Embryonic facial prominence (tissue), 1 donor: ENCODE measurements around the gene VSIG8.

Source experiments
- DNase-seq: peaks from one replicate; pipeline ENCODE4 v3.0.0-alpha.2; 2016; ENCODE audit errors: extremely low spot score

VSIG8 gene

GRCh38 chr1:159856576-159856975 is 5.9 kb downstream of the VSIG8 start:
- no peak for DNase-seq

GRCh38 chr1:159855709-159856108 is 6.7 kb downstream of the VSIG8 start:
- no peak for DNase-seq

- peak; percentile 32 for DNase-seq
Measured at GRCh38 chr1:159854693-159855192, 7.7 kb downstream of the VSIG8 start.

DNA sequence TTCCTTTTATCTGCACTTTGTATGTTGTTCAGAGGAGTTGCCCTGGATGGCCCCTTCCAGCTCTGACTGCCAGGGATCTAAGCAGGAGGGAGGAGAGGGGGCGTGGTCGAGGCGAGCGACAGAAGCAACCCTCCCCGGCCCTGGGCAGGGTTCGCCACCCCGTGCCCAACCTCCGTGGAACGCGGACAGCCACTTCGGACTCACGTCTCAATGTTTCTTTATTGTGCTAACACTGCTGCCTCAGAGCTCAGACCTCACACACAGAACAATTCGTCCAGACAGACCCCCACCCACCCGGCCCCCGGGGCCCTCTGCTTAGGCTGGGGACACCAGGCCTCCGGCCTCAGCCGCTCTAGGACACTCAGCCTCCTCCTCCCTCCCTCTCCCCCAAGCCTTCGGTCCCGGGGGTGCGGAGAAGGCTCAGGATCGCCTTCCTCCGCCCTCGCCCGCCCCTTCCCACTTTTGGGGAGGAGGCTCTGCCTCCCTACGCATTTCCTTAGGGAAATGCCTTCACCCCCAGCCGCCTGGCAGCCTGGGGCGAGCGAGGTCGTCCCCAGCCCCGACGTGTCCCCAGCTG is 8.3 kb downstream of the VSIG8 start:
- DNase-seq: no peak

GRCh38 chr1:159853417-159854115 is 8.9 kb downstream of the VSIG8 start:
- no peak for DNase-seq

GRCh38 chr1:159851407-159851806 is 11.1 kb downstream of the VSIG8 start:
- no peak for DNase-seq

DNA sequence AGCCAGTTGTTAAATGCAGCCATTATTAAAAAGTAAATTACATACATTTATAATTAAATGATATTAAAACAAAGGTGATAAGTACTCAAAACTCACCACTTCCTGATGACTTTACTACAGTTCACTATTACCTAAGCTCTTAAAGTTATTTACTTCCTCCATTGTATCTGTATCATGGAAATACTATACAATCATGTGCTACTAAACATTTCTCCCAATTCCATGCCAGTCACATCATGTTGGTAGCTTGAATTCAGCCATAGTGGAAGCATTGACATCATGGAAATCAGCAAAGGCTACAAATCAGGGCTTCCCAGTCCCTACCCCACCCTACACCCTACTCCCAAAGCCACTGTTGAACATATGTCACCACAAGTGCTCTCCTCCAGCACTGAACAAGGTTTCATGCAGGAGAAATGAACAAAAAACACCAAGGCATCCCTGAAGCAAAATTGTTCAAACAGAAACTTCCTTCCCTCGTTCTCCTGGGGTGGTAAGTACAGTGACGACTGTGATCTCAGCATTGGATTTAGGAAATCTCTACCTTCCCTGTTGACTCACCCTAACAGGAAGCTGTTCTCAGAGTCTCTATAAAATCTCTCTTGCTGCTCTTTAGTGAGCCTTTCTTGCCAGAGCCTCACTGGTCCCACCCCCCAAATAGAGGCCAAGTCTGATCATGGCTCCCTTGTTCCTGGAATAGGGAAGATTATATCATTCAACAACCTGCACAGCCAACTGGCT is 12.7 kb downstream of the VSIG8 start:
- DNase-seq: no peak

- DNase-seq: no peak
Measured at GRCh38 chr1:159848326-159848725, 14.1 kb downstream of the VSIG8 start.

DNA sequence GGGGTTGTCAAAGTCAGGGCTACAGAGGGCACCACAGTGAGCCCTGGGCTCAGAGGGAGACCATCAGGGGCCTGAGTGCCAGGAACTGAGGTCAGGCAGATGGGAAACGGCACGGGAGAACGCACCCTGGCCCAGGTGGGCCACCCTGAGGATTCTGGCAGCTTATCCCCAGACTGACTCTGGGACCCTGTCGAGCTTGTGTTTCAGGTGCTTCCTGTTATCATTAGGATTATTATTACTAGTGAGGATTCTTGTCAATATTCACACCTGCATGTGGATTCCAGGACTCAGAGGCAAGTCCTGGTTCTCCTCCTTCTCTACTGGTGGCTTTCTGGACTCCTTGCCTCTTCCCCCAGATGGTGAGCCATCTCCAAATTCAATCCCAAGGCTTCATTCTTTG is 15.2 kb downstream of the VSIG8 start:
- no peak for DNase-seq

- no peak for DNase-seq
Measured at GRCh38 chr1:159845751-159846629, 16.5 kb downstream of the VSIG8 start.

GRCh38 chr1:159843459-159843858 is 19.0 kb downstream of the VSIG8 start:
- DNase-seq: no peak

- DNase-seq: no peak
Measured at GRCh38 chr1:159841749-159842148, 20.7 kb downstream of the VSIG8 start.

GRCh38 chr1:159839116-159839849 is 23.2 kb downstream of the VSIG8 start:
- DNase-seq: no peak

GRCh38 chr1:159838715-159839114 is 23.7 kb downstream of the VSIG8 start:
- no peak for DNase-seq

GRCh38 chr1:159835862-159836525 is 26.5 kb downstream of the VSIG8 start:
- DNase-seq: no peak

GRCh38 chr1:159835356-159835755 is 27.1 kb downstream of the VSIG8 start:
- no peak for DNase-seq

- DNase-seq: no peak
Measured at GRCh38 chr1:159832309-159832708, 30.1 kb downstream of the VSIG8 start.

- no peak for DNase-seq
Measured at GRCh38 chr1:159831412-159832141, 30.9 kb downstream of the VSIG8 start.

DNA sequence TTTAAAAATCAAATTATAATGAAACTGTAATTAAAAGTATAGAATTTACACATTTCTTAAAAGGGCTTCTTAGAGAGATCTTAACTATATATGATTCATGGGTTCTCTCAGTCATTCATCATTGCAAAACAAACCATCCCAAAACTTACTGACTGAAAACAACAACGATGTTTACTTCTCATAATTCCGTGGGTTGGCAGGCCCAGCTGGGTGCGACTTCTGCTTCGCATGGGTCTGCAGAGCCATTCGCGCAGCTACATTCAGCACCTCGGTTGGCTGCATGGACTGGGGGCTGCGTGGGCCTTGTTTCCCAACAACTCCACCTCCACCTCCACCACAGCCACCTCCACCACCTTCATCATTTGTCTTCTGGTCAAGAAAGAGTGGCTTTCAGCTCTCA is 31.7 kb downstream of the VSIG8 start:
- DNase-seq: no peak
